Suprapubic skin (tissue), 4 donors: ENCODE data around the gene WDR76. TPM values are rescaled to one million over a fixed set of nuclear protein-coding genes. Genes with fewer than 3 reads are reported as not detected.
"Not testable (repeated sequence)": the region's sequence is repeated elsewhere in the genome, so short reads cannot be mapped to it uniquely, and the experiment has no call there.

Experiments
- DNase-seq, 2 donors: peaks; one replicate each; pipeline ENCODE4 v3.0.0-alpha.2; 2019; ENCODE audit warnings: low spot score in 2 of 2
- H3K27ac ChIP-seq: fragments of 200-600 bp; sonication (generic); one replicate; pipeline ENCODE4 v1.5.1; 2019
- H3K27me3 ChIP-seq: fragments of 200-600 bp; sonication (generic); one replicate; pipeline ENCODE4 v1.5.1; 2019
- H3K36me3 ChIP-seq: fragments of 200-600 bp; sonication (generic); one replicate; pipeline ENCODE4 v1.5.1; 2019
- H3K4me1 ChIP-seq: fragments of 200-600 bp; sonication (generic); one replicate; pipeline ENCODE4 v1.5.1; 2019
- H3K4me3 ChIP-seq: fragments of 200-600 bp; sonication (generic); one replicate; pipeline ENCODE4 v1.5.1; 2019; ENCODE audit warnings: mild to moderate bottlenecking
- H3K9me3 ChIP-seq: fragments of 200-600 bp; sonication (generic); one replicate; pipeline ENCODE4 v1.5.1; 2019
- CTCF ChIP-seq, 2 donors: fragments of 200-600 bp in 1 of 2; fragments of 450-650 bp in 1 of 2; sonication (generic) in 1 of 2; IDR thresholded peaks; one replicate each; pipeline ENCODE4 v1.5.1; 2016 to 2019; ENCODE audit warnings: antibody characterized with exemption in 2 of 2, mild to moderate bottlenecking in 1 of 2, moderate library complexity in 1 of 2
- EP300 ChIP-seq: sonication (generic); formaldehyde crosslinking; IDR thresholded peaks from one replicate; pipeline ENCODE4 v1.6.1; 2017; ENCODE audit warnings: antibody characterized with exemption
- POLR2A ChIP-seq, 2 donors: fragments of 450-650 bp; IDR thresholded peaks; one replicate each; pipeline ENCODE4 v1.6.1; 2017; ENCODE audit warnings: antibody characterized with exemption in 2 of 2, mild to moderate bottlenecking in 2 of 2, moderate library complexity in 2 of 2
- POLR2AphosphoS5 ChIP-seq, 3 donors: sonication (generic); formaldehyde crosslinking; IDR thresholded peaks; one replicate each; pipeline ENCODE4 v1.6.1; 2017; ENCODE audit warnings: antibody characterized with exemption in 3 of 3
- WGBS: methylation state at CpG from one replicate; pipeline ENCODE4 v1.1.5; 2018; 5-methylcytosine and 5-hydroxymethylcytosine counted together
- total RNA-seq, 4 donors: library from RNA; depleted of rRNA; stranded (reverse); fragments of >200 nt; gene quantifications; one replicate each; pipeline ENCODE4 v1.1.0, GENCODE V29; 2016

Gene WDR76
- total RNA-seq, 4 donors from 2014 or later: 5.2 to 7.8 (median 5.8) TPM

GRCh38 chr15:43826029-43826507, 734 bp upstream of the WDR76 start:
- Histone ChIP-seq H3K27me3 (no peaks in the 10 kb centered on the region), H3K4me1 (peaks cover 45% of the 10 kb centered on the region), H3K9me3 (no peaks in the 10 kb centered on the region), H3K36me3 (no peaks in the 10 kb centered on the region), H3K27ac (peak overlapping the region; percentile 70), H3K4me3 (peak overlapping the region; percentile 58)
- DNase-seq: no peak
- no peak for TF ChIP-seq POLR2A (IDR thresholded peaks at IDR 0.05)
- TF ChIP-seq POLR2AphosphoS5 (IDR thresholded peaks at IDR 0.05): no peak
- no peak for TF ChIP-seq EP300
- no peak for TF ChIP-seq CTCF (IDR thresholded peaks at IDR 0.05)
- WGBS: 97% methylated on average over 11 of the region's 11 CpGs

- whole genome bisulfite sequencing: 33% methylated on average over 6 of the region's 6 CpGs
- Histone ChIP-seq H3K27me3 (no peaks in the 10 kb centered on the region), H3K4me3 (peak overlapping the region; percentile 58), H3K36me3 (no peaks in the 10 kb centered on the region), H3K4me1 (peaks cover 30% of the 10 kb centered on the region), H3K27ac (no peak overlapping the region), H3K9me3 (no peaks in the 10 kb centered on the region)
- no peak for DNase-seq
- no peak for TF ChIP-seq POLR2A (IDR thresholded peaks at IDR 0.05)
- no peak for TF ChIP-seq CTCF (IDR thresholded peaks at IDR 0.05)
- TF ChIP-seq POLR2AphosphoS5 (IDR thresholded peaks at IDR 0.05): no peak
Measured at GRCh38 chr15:43828061-43828657, 1.4 kb downstream of the WDR76 start.

GRCh38 chr15:43829951-43830540, 3.2 kb downstream of the WDR76 start:
- WGBS: 93% methylated on average over 9 of the region's 9 CpGs

GRCh38 chr15:43830691-43831275, 4.0 kb downstream of the WDR76 start:
- H3K27me3 ChIP-seq, H3K27ac ChIP-seq, H3K9me3 ChIP-seq, H3K36me3 ChIP-seq, DNase-seq, H3K4me3 ChIP-seq: not testable (repeated sequence)
- peaks cover 18% of the 10 kb centered on the region for H3K4me1 ChIP-seq
- WGBS: 95% methylated on average over 9 of the region's 9 CpGs

More at GRCh38 chr15:43829951-43830540, 3.2 kb downstream of the WDR76 start:
- H3K4me1 ChIP-seq: peaks cover 20% of the 10 kb centered on the region
- not testable (repeated sequence) for H3K4me3 ChIP-seq, H3K9me3 ChIP-seq, H3K36me3 ChIP-seq, H3K27me3 ChIP-seq, H3K27ac ChIP-seq, DNase-seq

- not testable (repeated sequence) for DNase-seq, H3K9me3 ChIP-seq, H3K27me3 ChIP-seq, H3K4me3 ChIP-seq, H3K27ac ChIP-seq
- Histone ChIP-seq H3K36me3 (peaks cover 16% of the 10 kb centered on the region), H3K4me1 (peaks cover 12% of the 10 kb centered on the region)
- WGBS: 90% methylated on average over 14 of the region's 14 CpGs
Measured at GRCh38 chr15:43831519-43832052, 4.8 kb downstream of the WDR76 start.

- H3K4me3 ChIP-seq, H3K9me3 ChIP-seq, H3K4me1 ChIP-seq, DNase-seq, H3K27me3 ChIP-seq, H3K27ac ChIP-seq: not testable (repeated sequence)
- peaks cover 19% of the 10 kb centered on the region for H3K36me3 ChIP-seq
- 82% methylated on average over 6 of the region's 6 CpGs for WGBS
Measured at GRCh38 chr15:43832485-43832884, 5.7 kb downstream of the WDR76 start.

GRCh38 chr15:43845421-43845820, 18.6 kb downstream of the WDR76 start:
- no peak overlapping the region for H3K4me3 ChIP-seq
- no peak overlapping the region for H3K27ac ChIP-seq
- peaks cover 19% of the 10 kb centered on the region for H3K36me3 ChIP-seq
- H3K9me3 ChIP-seq: no peaks in the 10 kb centered on the region
- H3K27me3 ChIP-seq: no peaks in the 10 kb centered on the region
- TF ChIP-seq EP300 (no peak), POLR2AphosphoS5 (IDR thresholded peaks at IDR 0.05) (no peak), CTCF (IDR thresholded peaks at IDR 0.05) (no peak), POLR2A (IDR thresholded peaks at IDR 0.05) (no peak)
- H3K4me1 ChIP-seq: no peaks in the 10 kb centered on the region
- DNase-seq: no peak
